Ovary (tissue), 9 donors: ENCODE data around the gene NSF. TPM values are rescaled to one million over a fixed set of nuclear protein-coding genes. Genes with fewer than 3 reads are reported as not detected.

Source experiments
- DNase-seq, 5 donors: peaks; one replicate each; pipeline ENCODE4 v3.0.0-alpha.2; 2019 to 2020
- H3K27ac ChIP-seq, 2 donors: fragments of 200-600 bp; one replicate each; pipeline versions ENCODE4 v1.5.1 to v1.8.0; 2019 to 2022
- H3K27me3 ChIP-seq: fragments of 200-600 bp; one replicate; pipeline ENCODE4 v1.8.0; 2022
- H3K36me3 ChIP-seq: fragments of 200-600 bp; sonication (generic); one replicate; pipeline ENCODE4 v1.5.1; 2019
- H3K4me1 ChIP-seq: one replicate; pipeline ENCODE4 v1.8.1; 2013; ENCODE audit warnings: mild to moderate bottlenecking, moderate library complexity; ENCODE audit not compliant: insufficient read depth
- H3K4me3 ChIP-seq: fragments of 200-600 bp; sonication (generic); one replicate; pipeline ENCODE4 v1.5.1; 2017
- H3K9me3 ChIP-seq, 2 donors: fragments of 200-600 bp in 1 of 2; sonication (generic) in 1 of 2; one replicate each; pipeline versions ENCODE4 v1.5.1 to v1.8.1; 2013 to 2019; ENCODE audit warnings: mild to moderate bottlenecking in 1 of 2, moderate library complexity in 1 of 2
- EP300 ChIP-seq: sonication (generic); formaldehyde crosslinking; IDR thresholded peaks from one replicate; pipeline ENCODE4 v1.6.1; 2017; ENCODE audit warnings: antibody characterized with exemption
- POLR2A ChIP-seq: fragments of 450-650 bp; IDR thresholded peaks from one replicate; pipeline ENCODE4 v1.6.1; 2017; ENCODE audit warnings: antibody characterized with exemption, mild to moderate bottlenecking, moderate library complexity
- WGBS, 3 donors: extraction: QIAGEN DNeasy Blood & Tissue Kit in 1 of 3; methylation state at CpG; one replicate each; pipeline versions ENCODE4 v1.1.5 to v1.1.7; 2013 to 2017; 5-methylcytosine and 5-hydroxymethylcytosine counted together
- intact Hi-C, 4 donors: fragments of 100-400 bp; cut with DNase I; formaldehyde crosslinking; loops; one replicate each; pipeline versions ENCODE4 v1.11.0 to v1.15.1; 2022 to 2023
- polyA plus RNA-seq, 2 donors: library from polyadenylated mRNA; stranded (reverse); fragments of 200-250 nt in 1 of 2; fragments of 350-450 nt in 1 of 2; fragmentation: Illumina TruSeq in 1 of 2; extraction: RNeasy Lipid Tissue Mini Kit (QIAGEN cat#74804) in 1 of 2; gene quantifications; one replicate each; pipeline ENCODE4 v1.2.3, GENCODE V29; 2013 to 2014
- total RNA-seq, 7 donors: library from RNA; depleted of rRNA in 2 of 7; stranded (reverse); fragments of >200 nt in 2 of 7; fragmentation: NEBNext Ultra II Directional in 3 of 7; extraction: Animal tissue kit (Norgen Biotek cat#: 25700) in 3 of 7; gene quantifications; one replicate each; pipeline versions ENCODE4 v1.1.0 to v1.2.4, GENCODE V29; 2016 to 2023
- TF ChIP-seq, protein P1 (sequence below), 3 donors: fragments of 450-650 bp in 2 of 3; fragments of 200-600 bp in 1 of 3; IDR thresholded peaks; one replicate each; pipeline versions ENCODE4 v1.5.1 to v1.8.0; 2016 to 2022; ENCODE audit warnings: antibody characterized with exemption in 3 of 3, mild to moderate bottlenecking in 1 of 3
- donor health status: DM: no; HTN: no; CAD: no; lungs with moderate emphysema.
- donor health status: DM: no; HTN: no; CAD: no.
- donor health status: Bipolar disorder and iron deficiency.
- donor health status: DM: yes; HTN: yes; CAD: no.
- donor health status: DM: no; HTN: no; CAD: no.
- donor health status: DM: yes; HTN: yes; CAD: no.

NSF gene
- total and polyA plus RNA-seq, 9 donors: 6.6 to 33.3 (median 19.6) TPM

- intact Hi-C loops: no loop called here
- no peak for TF ChIP-seq POLR2A
- no peak for TF ChIP-seq EP300
- TF ChIP-seq, protein P1, sequence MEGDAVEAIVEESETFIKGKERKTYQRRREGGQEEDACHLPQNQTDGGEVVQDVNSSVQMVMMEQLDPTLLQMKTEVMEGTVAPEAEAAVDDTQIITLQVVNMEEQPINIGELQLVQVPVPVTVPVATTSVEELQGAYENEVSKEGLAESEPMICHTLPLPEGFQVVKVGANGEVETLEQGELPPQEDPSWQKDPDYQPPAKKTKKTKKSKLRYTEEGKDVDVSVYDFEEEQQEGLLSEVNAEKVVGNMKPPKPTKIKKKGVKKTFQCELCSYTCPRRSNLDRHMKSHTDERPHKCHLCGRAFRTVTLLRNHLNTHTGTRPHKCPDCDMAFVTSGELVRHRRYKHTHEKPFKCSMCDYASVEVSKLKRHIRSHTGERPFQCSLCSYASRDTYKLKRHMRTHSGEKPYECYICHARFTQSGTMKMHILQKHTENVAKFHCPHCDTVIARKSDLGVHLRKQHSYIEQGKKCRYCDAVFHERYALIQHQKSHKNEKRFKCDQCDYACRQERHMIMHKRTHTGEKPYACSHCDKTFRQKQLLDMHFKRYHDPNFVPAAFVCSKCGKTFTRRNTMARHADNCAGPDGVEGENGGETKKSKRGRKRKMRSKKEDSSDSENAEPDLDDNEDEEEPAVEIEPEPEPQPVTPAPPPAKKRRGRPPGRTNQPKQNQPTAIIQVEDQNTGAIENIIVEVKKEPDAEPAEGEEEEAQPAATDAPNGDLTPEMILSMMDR (IDR thresholded peaks at IDR 0.05): no peak
- no peak for DNase-seq
- no peaks in the 10 kb centered on the region for H3K4me1 ChIP-seq
- no peaks in the 10 kb centered on the region for H3K27me3 ChIP-seq
- H3K36me3 ChIP-seq: no peaks in the 10 kb centered on the region
- WGBS, 3 donors: 85 to 88% (median 86%) methylated on average over 12 of the region's 12 CpGs
- no peaks in the 10 kb centered on the region for H3K9me3 ChIP-seq
- H3K4me3 ChIP-seq: no peak overlapping the region
- H3K27ac ChIP-seq: no peak overlapping the region
Observed at GRCh38 chr17:46764000-46764708, 173.7 kb downstream of the NSF start.

DNA sequence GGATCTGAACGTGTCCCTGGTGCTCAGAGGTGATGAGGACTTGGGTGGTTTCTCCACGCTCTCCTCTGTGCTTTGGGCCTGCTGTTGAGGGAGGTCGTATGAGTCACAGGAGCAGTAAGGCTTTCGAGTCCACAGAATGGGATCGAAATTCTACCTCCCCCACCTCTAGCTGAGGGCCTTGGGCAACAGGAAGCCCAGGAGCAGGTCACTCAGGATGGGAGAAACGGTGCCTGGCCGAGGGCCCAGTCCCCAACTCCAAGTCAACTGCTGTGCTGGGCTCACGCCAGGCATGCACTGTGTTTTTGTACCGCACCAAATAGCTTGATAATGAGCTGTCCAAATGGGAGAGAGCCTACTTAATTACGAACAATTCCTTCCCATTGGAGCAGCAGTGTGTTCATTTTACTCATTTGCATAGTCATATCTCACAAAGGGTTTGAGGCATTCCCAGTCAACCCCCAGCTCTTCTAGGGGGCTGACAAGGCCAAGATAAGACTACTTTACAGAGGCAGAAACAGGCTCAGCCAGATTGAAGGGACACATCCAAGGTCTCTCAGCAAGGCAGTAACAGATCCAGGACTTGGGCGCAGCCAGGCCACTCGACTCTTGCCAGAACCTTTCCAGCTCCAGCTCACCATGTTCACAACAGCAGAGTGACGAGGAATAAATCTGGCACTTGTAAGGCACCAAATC lies 174.4 kb downstream of the NSF start:
- no peak overlapping the region for H3K4me3 ChIP-seq
- no peaks in the 10 kb centered on the region for H3K27me3 ChIP-seq
- peaks cover 5% of the 10 kb centered on the region for H3K4me1 ChIP-seq
- TF ChIP-seq, protein P1 (IDR thresholded peaks at IDR 0.05): no peak
- TF ChIP-seq EP300 (no peak), POLR2A (no peak)
- 35 to 42% (median 38%) methylated on average over 13 of the region's 13 CpGs for WGBS, 3 donors
- intact Hi-C loops: no loop called here
- H3K27ac ChIP-seq: no peak overlapping the region
- H3K36me3 ChIP-seq: no peaks in the 10 kb centered on the region
- H3K9me3 ChIP-seq: no peaks in the 10 kb centered on the region
- no peak for DNase-seq

GRCh38 chr17:46765453-46765852 lies 175.0 kb downstream of the NSF start:
- Histone ChIP-seq H3K9me3 (no peaks in the 10 kb centered on the region), H3K4me3 (no peak overlapping the region), H3K36me3 (no peaks in the 10 kb centered on the region), H3K27ac (no peak overlapping the region), H3K4me1 (peaks cover 8% of the 10 kb centered on the region), H3K27me3 (no peaks in the 10 kb centered on the region)
- no peak for TF ChIP-seq EP300
- TF ChIP-seq POLR2A: no peak
- TF ChIP-seq, protein P1 (IDR thresholded peaks at IDR 0.05): no peak
- DNase-seq: no peak
- intact Hi-C loops: no loop called here
- 90 to 92% (median 91%) methylated on average over 12 of the region's 12 CpGs for WGBS, 3 donors

- Histone ChIP-seq H3K27me3 (no peaks in the 10 kb centered on the region), H3K4me3 (no peak overlapping the region), H3K9me3 (no peaks in the 10 kb centered on the region), H3K4me1 (peaks cover 8% of the 10 kb centered on the region), H3K27ac (no peak overlapping the region), H3K36me3 (no peaks in the 10 kb centered on the region)
- intact Hi-C loops: no loop called here
- TF ChIP-seq EP300 (no peak), POLR2A (no peak)
- TF ChIP-seq, protein P1 (IDR thresholded peaks at IDR 0.05): no peak
- WGBS, 3 donors: 93 to 95% (median 94%) methylated on average over 21 of the region's 21 CpGs
- DNase-seq: no peak
Observed at GRCh38 chr17:46766493-46767491, 176.3 kb downstream of the NSF start.
